ENCODE measurements around the gene MAK. TPM values are rescaled to one million over a fixed set of nuclear protein-coding genes. Genes with fewer than 3 reads are reported as not detected.

Gene MAK
- total and polyA plus RNA-seq, 4 donors = 0.02 to 0.26 (median 0.13) TPM

GRCh38 chr6:10746915-10747250, 91.5 kb downstream of the MAK start:
- Histone ChIP-seq H3K4me1 (ENCODE audit: control insufficient read depth in 4 of 4, insufficient read depth in 4 of 4, low read length in 3 of 4) (peaks cover 2 to 19% (median 10%) of the 10 kb centered on the region in 4 donors), H3K9me3 (ENCODE audit: control insufficient read depth in 4 of 4, low read length in 3 of 4) (no peaks in the 10 kb centered on the region), H3K9ac (ENCODE audit: low read depth in 1 of 2, low read length in 2 of 2) (no peak overlapping the region), H3K4me3 (ENCODE audit: low read depth in 1 of 3, low read length in 3 of 3) (peak overlapping the region in 2 of 3 donors; percentile 62), H3K36me3 (ENCODE audit: control insufficient read depth in 4 of 4, insufficient read depth in 3 of 4, low read depth in 1 of 4, low read length in 3 of 4) (peaks cover 0 to 9% (median 6%) of the 10 kb centered on the region in 4 donors), H3K27ac (ENCODE audit: low read depth in 1 of 2, low read length in 2 of 2) (peak overlapping the region in 1 of 2 donors; percentile 82), H3K27me3 (ENCODE audit: control insufficient read depth in 4 of 4, insufficient read depth in 4 of 4, low read length in 3 of 4) (no peaks in the 10 kb centered on the region)
- 73% methylated on average over 9 of the region's 9 CpGs for WGBS
- TF ChIP-seq HNF4A (conservative IDR thresholded peaks at IDR 0.05) = no peak
- TF ChIP-seq FOXA1 (IDR thresholded peaks at IDR 0.05) = no peak
- no peak for TF ChIP-seq RXRA (IDR thresholded peaks at IDR 0.05)
- no peak for TF ChIP-seq CTCF (IDR thresholded peaks at IDR 0.05; ENCODE audit: low read depth, low read length, missing input control)
- TF ChIP-seq NR2F2 (IDR thresholded peaks at IDR 0.05) = no peak
- no peak for TF ChIP-seq REST (IDR thresholded peaks at IDR 0.05)
- no peak for TF ChIP-seq ZBTB33 (IDR thresholded peaks at IDR 0.05)
- no peak for TF ChIP-seq SP1 (IDR thresholded peaks at IDR 0.05)
- no peak for TF ChIP-seq MAX (IDR thresholded peaks at IDR 0.05)
- no peak for TF ChIP-seq YY1 (IDR thresholded peaks at IDR 0.05)
- no peak for TF ChIP-seq RAD21 (IDR thresholded peaks at IDR 0.05)
- TF ChIP-seq ATF3 (IDR thresholded peaks at IDR 0.05) = no peak
- no peak for TF ChIP-seq EGR1 (IDR thresholded peaks at IDR 0.05; ENCODE audit: low read depth in 2 of 2)
- TF ChIP-seq JUND (IDR thresholded peaks at IDR 0.05) = no peak
- no peak for TF ChIP-seq HNF4G (IDR thresholded peaks at IDR 0.05)
- no peak for TF ChIP-seq TAF1 (conservative IDR thresholded peaks at IDR 0.05)
- no peak for TF ChIP-seq FOXA2 (IDR thresholded peaks at IDR 0.05)
- TF ChIP-seq GABPA (IDR thresholded peaks at IDR 0.05 in 1 of 2, conservative IDR thresholded peaks at IDR 0.05 in 1 of 2) = no peak
- DNase-seq (ENCODE audit: low spot score) = no peak

All from liver (tissue), 9 donors.